ENCODE results near the gene ITPKC. TPM values are rescaled to one million over a fixed set of nuclear protein-coding genes. Genes with fewer than 3 reads are reported as not detected.

The ITPKC gene
- total and polyA plus RNA-seq, 9 of the 15 experiments (the other 6 are each of a cell fraction or from before 2014, with no cell fraction given), result 0.08 to 9.3 (median 5.8) TPM

DNA sequence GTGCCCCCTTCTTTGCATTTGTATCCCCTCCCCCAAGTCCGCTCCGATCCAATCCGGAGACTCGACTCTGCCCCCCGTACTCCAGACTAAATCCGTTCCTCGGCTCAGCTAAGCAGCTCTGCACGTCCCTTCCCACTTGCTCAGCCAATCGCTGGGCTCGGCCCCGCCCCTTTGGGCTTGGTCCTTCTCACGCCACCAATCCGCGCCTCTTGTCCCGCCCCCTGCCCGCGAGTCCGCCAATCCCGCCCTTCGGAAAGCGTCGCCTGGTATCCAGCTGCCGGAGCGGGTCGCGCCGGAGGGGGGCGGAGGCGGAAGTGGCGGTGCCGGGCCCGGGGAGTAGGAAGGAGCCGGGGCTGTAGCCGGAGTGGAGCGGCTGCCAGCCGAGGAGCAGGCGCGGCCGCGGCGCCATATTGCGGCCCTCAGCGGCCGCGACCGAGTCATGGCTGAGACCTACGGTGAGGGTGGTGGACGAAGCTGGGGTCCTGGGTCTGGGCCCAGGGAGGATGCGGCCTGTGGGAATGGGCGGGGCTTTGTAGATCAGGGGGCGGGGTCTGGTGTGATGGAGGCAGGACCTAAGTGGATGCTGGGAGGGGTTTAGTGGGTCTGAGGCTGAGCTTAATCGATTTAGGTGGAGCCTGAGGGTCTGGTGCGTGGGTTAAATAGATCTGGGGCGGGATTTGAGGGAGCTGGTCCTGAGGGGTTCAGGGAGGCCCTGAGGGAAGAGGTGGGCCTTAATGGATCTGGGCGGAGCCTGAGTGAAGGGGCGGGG is 61.2 kb downstream of the ITPKC start, which contains the start of gene RAB4B (continued):
- TF ChIP-seq KDM5B (IDR thresholded peaks at IDR 0.05; ENCODE audit: insufficient replicate concordance, low read depth, low read length) (peak; percentile 50), RBBP5 (IDR thresholded peaks at IDR 0.05; ENCODE audit: borderline replicate concordance, insufficient read depth, low read length, poor library complexity, severe bottlenecking) (peak; percentile 88), MCM2 (IDR thresholded peaks at IDR 0.05; ENCODE audit: low read depth) (no peak), RBM25 (IDR thresholded peaks at IDR 0.05; ENCODE audit: low read depth, low read length, severe bottlenecking) (peak; percentile 99), USF1 (CRISPR knock-in tag; IDR thresholded peaks at IDR 0.05) (peak; percentile 53; the same call in 1 of the 2 replicates), PHF8 (IDR thresholded peaks at IDR 0.05; ENCODE audit: borderline replicate concordance, low read length) (peak; percentile 87), SAFB2 (IDR thresholded peaks at IDR 0.05; ENCODE audit: borderline replicate concordance, low read depth, low read length, severe bottlenecking) (no peak), NCOA2 (IDR thresholded peaks at IDR 0.05; ENCODE audit: partially characterized antibody in 2 of 2) (no peak), ESRRB (CRISPR knock-in tag; IDR thresholded peaks at IDR 0.05; ENCODE audit: borderline replicate concordance) (no peak), ELF1 (tag; IDR thresholded peaks at IDR 0.05) (peak; percentile 98), DIDO1 (tag; IDR thresholded peaks at IDR 0.05; ENCODE audit: low read depth) (0 out of 2 replicates have a peak, but pooled peaks have one; percentile 0), FOS (IDR thresholded peaks at IDR 0.05; ENCODE audit: extremely low read depth, insufficient read length) (peak; percentile 98)
- TF ChIP-seq, protein P1, sequence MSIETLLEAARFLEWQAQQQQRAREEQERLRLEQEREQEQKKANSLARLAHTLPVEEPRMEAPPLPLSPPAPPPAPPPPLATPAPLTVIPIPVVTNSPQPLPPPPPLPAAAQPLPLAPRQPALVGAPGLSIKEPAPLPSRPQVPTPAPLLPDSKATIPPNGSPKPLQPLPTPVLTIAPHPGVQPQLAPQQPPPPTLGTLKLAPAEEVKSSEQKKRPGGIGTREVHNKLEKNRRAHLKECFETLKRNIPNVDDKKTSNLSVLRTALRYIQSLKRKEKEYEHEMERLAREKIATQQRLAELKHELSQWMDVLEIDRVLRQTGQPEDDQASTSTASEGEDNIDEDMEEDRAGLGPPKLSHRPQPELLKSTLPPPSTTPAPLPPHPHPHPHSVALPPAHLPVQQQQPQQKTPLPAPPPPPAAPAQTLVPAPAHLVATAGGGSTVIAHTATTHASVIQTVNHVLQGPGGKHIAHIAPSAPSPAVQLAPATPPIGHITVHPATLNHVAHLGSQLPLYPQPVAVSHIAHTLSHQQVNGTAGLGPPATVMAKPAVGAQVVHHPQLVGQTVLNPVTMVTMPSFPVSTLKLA (conservative IDR thresholded peaks at IDR 0.05), result peak; percentile 67 to 88
- TF ChIP-seq, protein P2, sequence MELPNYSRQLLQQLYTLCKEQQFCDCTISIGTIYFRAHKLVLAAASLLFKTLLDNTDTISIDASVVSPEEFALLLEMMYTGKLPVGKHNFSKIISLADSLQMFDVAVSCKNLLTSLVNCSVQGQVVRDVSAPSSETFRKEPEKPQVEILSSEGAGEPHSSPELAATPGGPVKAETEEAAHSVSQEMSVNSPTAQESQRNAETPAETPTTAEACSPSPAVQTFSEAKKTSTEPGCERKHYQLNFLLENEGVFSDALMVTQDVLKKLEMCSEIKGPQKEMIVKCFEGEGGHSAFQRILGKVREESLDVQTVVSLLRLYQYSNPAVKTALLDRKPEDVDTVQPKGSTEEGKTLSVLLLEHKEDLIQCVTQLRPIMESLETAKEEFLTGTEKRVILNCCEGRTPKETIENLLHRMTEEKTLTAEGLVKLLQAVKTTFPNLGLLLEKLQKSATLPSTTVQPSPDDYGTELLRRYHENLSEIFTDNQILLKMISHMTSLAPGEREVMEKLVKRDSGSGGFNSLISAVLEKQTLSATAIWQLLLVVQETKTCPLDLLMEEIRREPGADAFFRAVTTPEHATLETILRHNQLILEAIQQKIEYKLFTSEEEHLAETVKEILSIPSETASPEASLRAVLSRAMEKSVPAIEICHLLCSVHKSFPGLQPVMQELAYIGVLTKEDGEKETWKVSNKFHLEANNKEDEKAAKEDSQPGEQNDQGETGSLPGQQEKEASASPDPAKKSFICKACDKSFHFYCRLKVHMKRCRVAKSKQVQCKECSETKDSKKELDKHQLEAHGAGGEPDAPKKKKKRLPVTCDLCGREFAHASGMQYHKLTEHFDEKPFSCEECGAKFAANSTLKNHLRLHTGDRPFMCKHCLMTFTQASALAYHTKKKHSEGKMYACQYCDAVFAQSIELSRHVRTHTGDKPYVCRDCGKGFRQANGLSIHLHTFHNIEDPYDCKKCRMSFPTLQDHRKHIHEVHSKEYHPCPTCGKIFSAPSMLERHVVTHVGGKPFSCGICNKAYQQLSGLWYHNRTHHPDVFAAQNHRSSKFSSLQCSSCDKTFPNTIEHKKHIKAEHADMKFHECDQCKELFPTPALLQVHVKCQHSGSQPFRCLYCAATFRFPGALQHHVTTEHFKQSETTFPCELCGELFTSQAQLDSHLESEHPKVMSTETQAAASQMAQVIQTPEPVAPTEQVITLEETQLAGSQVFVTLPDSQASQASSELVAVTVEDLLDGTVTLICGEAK (IDR thresholded peaks at IDR 0.05), result peak; percentile 84
- TF ChIP-seq, protein P2 (CRISPR knock-in tag; IDR thresholded peaks at IDR 0.05), result no peak
